ENCODE measurements around the gene HRH4.

HRH4 gene

GRCh38 chr18:24460388-24460787, at the start of gene HRH4:
TSS of gene HRH4 (plus strand) at chr18:24460637. CDS start at chr18:24460729, 92 bp downstream.
- no peak for DNase-seq

GRCh38 chr18:24413148-24413547, 47.3 kb upstream of the HRH4 start:
- DNase-seq = no peak

GRCh38 chr18:24414349-24415003, 46.0 kb upstream of the HRH4 start:
- DNase-seq = no peak

GRCh38 chr18:24417480-24417879, 43.0 kb upstream of the HRH4 start:
- no peak for DNase-seq

- no peak for DNase-seq
These were observed 39.9 kb upstream of the HRH4 start for GRCh38 chr18:24420551-24420950.

GRCh38 chr18:24421831-24422230, 38.6 kb upstream of the HRH4 start:
- DNase-seq = no peak

GRCh38 chr18:24426073-24426397, 34.4 kb upstream of the HRH4 start:
- DNase-seq = no peak

GRCh38 chr18:24426398-24427294, 33.8 kb upstream of the HRH4 start, which contains the start of gene IMPACT:
TSS of gene IMPACT (plus strand) at chr18:24426670. CDS start at chr18:24426757, 87 bp downstream.
- peak; percentile 84 for DNase-seq

- DNase-seq = no peak
These were observed 33.0 kb upstream of the HRH4 start for GRCh38 chr18:24427484-24427883.

- DNase-seq = no peak
These were observed 31.7 kb upstream of the HRH4 start for GRCh38 chr18:24428709-24429108.

GRCh38 chr18:24429188-24429587, 31.2 kb upstream of the HRH4 start:
- DNase-seq = no peak

- DNase-seq = no peak
These were observed 27.8 kb upstream of the HRH4 start for GRCh38 chr18:24432618-24433017.

GRCh38 chr18:24436939-24437338, 23.5 kb upstream of the HRH4 start:
- DNase-seq = no peak

- DNase-seq = no peak
These were observed 16.6 kb upstream of the HRH4 start for GRCh38 chr18:24443870-24444269.

- DNase-seq = no peak
These were observed 14.0 kb upstream of the HRH4 start for GRCh38 chr18:24446453-24446852.

- no peak for DNase-seq
These were observed 13.4 kb upstream of the HRH4 start for GRCh38 chr18:24446953-24447538.

GRCh38 chr18:24447961-24448360, 12.5 kb upstream of the HRH4 start:
- DNase-seq = no peak

- DNase-seq = no peak
These were observed 3.9 kb upstream of the HRH4 start for GRCh38 chr18:24456549-24456948.

GRCh38 chr18:24459772-24460171, 665 bp upstream of the HRH4 start:
- no peak for DNase-seq

- DNase-seq = no peak
These were observed 1.6 kb downstream of the HRH4 start for GRCh38 chr18:24461996-24462395.

- DNase-seq = no peak
These were observed 2.7 kb downstream of the HRH4 start for GRCh38 chr18:24462838-24463775.

- no peak for DNase-seq
These were observed 5.0 kb downstream of the HRH4 start for GRCh38 chr18:24465486-24465885.

GRCh38 chr18:24466771-24467170, 6.3 kb downstream of the HRH4 start:
- DNase-seq = no peak
